COLO668 (cell line): ENCODE measurements around the gene ARHGAP42.

Source experiments
- DNase-seq: peaks from one replicate; lab custom pipeline; 2025; ENCODE audit not compliant: unreplicated experiment; lab: John Stamatoyannopoulos, UW

The ARHGAP42 gene

DNA sequence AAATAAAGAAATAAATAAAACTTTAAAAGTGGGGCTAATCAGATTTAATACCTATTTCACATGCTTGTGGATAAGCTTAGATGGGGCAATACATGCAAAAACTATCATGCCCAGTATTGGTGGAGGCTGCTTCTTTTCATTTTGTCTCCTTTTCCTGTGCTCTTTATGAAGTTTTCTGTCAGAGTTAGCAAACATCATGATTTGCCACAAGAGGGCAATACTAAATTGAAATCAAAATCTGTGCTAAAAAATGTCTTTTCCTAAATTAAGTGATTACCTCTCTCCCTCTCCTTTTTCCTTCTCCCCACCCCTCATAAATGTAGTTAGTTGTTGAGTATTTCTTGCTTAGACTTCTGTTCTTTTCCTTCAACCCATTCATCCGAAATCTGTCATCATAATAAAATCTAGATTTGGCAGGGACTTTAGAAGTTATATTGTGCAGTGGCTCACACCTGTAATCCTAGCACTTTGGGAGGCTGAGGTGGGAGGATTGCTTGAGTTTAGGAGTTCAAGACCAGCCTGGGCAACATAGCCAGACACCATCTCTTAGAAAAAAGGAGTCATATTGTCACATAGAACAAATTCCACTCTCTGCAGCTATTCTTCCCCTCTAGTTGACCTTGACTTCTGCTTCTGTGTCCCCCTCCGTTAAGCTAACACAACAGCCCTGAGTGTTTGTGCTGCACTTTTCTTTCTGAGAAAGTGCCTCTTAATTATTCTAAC, 4.7 kb upstream of the ARHGAP42 start:
- no peak for DNase-seq

DNA sequence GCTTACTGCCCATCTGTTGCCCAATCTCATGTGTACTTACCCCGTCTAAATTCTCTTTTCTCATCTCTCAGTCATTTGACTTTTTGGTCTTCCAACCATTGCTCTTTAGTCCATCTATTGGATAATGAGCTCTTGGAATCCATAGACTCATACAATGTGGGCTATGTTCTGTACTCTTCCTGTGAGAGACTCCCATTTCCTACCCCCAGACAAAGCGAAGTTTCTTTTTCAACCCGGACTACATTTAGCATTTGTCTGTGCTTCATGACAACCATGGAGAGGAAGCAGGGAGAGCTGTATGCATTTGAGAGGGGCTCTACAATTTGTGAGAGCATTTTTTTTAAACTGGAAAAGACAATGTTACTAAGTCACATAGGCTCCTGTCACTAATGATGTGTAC, 4.0 kb upstream of the ARHGAP42 start:
- DNase-seq = no peak

DNA sequence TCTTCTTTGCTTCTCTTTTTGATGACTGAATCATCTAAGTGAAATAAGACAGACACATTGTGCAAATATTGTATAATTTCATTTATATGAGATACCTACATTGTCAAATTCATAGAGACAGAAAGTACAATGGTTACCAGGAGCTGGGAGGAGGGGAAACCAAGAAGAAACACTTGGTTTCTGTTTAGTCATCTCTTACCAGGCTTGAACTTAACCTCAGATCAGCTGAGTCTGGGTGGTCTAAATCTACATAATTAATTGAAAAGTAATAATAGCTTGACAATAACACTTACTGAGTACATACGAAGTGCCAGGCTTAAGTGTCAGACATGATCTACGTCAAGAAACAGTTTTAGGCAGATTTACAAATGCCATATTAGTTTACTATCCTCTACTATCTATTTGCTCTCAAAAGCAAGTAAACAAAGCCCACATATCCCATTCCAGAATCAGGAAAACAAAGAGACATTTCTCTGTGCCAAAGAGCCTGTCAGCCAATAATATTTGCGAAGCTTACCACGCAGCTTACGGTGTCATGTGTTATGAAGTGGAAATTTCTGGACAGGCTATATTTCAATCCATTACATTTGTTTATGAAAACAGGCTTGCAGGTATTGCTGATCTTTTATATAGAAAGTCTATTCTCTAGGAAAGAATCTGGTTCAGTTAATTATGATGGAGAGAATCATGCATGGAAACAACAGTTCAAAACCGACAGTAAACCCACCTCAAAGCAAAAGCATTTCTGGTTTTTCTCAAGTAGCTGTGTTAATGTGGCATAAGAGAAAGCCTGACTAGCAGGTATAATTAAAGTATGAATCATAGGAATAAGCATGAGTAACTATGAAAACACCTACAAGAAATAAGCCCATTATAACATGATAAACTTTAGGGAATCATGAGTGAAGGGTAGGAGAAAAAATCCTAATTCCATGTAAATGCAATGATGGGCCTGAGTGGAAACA, 2.7 kb upstream of the ARHGAP42 start:
- no peak for DNase-seq

DNA sequence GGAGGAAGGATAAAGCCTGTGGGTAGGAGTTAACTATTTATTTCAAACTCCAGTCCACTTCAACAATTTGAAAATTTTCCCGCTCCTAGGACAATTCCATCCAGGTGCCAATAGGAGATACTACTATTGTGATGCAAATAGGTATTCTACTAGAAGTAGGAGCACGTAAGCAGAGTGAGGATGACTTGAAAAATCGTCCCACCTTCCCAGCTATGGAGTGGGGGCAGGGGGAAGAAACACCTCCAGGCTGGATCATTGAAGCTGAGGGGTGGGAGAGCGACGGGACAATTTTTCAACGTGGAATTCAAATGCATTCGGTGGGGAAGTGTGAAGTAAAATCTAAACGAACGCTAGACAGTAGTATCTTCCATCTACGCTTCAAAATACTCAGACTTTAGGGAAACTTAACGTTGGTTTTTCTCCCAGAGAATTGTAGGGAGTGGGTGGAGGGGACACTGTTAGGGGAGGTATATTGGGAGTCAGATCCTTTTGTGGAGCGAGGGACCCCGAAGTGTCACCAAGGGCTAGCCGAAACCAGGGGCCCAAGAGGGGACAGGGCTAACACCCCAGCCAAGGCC, 523 bp upstream of the ARHGAP42 start:
- DNase-seq = no peak

DNA sequence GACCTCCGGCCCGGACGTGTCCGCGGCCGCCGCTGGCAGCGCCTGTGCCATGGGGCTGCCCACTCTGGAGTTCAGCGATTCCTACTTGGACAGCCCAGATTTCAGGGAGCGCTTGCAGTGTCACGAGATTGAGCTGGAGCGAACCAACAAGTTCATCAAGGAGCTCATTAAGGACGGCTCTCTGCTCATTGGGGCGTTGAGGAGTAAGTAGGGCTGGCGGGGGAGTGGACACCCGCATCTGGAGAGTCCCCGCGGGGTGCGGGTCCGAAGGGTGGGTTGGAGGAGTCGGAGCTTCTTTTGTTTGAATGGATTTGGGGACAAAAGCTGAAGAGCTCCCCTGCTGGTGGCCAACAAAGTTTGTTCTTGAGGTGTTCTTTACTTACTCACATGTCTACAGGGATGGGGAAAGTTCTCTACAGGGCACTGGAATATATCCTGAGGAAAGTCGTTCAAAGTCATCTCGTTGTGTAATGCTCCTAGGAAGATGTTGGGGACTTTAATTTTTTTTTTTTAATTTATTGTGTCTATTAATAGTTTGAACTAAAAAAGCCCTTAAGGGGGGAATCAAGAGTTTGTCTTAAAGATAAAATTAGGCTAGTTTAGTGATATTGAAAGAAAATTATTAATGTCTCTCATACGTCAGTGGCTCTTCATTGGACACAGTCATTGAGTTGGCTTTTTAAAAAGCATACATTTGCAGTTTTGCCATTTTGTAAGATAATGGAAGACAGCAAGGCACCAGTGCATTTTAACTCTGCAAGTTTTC, 725 bp downstream of the ARHGAP42 start:
- no peak for DNase-seq

DNA sequence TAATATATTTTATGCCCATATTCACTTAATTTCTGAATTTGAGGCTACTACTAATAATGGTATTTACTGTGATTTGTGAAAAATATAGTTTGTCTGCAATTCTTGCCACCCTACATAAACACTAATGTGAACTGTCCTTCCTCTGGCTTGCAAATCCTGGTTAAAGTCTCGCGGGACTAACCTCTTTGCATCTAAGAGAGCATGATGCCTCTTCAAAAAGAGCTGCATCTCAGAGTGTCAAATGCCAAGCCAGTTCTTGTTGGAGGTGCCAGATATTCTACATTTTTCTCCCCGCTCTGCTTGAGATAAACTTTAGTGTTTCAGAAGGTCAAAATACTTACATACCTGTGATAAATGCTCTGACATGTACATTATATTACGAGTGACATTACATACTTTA, 2.1 kb downstream of the ARHGAP42 start:
- no peak for DNase-seq

DNA sequence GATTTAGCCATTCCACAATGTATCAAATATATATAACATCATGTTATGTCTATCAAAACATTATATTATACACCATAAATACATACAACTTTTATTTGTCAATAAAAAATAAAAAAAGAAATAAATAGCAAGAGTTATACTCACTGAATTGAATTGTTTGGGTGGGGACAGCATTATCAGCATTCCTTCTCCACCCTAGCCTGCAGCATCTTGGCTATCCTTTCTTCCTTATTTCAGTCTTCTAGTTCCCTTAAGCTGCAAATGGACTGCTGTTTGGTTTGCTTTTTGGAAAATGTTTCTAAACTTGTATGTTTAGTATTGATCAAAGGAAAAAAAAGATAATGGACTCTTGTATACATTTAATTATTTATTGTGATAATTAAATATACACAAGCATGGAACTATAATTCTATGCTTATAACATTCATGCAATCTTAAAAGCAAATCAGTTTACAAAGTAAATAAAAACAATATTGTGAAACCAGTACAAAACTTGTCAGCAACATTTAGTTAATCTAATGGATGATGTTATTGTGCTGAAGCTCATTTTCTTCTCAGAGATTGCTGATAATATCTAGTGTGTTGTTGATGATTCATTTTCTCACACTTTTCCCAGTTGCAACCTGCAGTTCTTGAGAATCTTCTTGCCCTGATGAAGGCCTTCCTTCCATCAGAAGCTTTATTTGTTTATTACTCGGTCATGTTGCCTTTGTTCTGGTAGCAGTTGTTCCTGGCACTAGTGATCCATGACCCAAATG, 5.0 kb downstream of the ARHGAP42 start:
- DNase-seq = no peak

DNA sequence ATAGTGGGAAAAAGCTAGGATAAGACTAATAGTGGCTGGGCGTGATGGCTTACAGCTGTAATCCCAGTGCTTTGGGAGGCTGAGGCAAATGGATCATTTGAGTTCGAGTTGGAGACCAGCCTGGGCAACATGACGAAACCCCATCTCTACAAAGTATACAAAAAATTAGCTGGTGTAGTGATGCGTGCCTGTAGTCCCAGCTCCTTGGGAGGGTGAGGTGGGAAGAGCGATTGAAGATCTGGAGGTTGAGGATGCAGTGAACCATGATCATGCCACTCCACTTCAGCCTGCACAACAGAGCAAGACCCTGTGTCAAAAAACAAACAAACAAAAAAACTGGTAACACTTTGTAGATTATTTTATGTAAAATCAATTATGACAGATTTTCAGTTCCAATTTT, 8.8 kb downstream of the ARHGAP42 start:
- DNase-seq = no peak

DNA sequence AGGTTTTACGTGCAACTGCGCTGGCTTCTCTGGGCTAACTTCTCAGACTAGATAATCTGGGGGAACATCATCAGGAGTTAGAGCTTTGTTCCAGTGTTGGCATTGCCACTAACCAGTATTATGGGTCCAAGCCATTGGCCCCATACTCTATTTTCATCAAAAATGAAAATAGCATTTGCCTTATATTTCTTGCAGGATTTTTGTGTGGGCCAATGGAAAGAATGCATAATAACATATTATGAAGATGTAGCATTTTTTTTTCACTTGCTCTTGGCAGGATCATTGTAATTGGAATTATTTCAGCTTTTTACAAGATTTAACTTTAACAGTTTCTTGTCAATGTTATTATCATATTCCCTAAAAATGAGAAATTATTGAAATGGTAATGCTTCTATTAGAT, 16.1 kb downstream of the ARHGAP42 start:
- no peak for DNase-seq

DNA sequence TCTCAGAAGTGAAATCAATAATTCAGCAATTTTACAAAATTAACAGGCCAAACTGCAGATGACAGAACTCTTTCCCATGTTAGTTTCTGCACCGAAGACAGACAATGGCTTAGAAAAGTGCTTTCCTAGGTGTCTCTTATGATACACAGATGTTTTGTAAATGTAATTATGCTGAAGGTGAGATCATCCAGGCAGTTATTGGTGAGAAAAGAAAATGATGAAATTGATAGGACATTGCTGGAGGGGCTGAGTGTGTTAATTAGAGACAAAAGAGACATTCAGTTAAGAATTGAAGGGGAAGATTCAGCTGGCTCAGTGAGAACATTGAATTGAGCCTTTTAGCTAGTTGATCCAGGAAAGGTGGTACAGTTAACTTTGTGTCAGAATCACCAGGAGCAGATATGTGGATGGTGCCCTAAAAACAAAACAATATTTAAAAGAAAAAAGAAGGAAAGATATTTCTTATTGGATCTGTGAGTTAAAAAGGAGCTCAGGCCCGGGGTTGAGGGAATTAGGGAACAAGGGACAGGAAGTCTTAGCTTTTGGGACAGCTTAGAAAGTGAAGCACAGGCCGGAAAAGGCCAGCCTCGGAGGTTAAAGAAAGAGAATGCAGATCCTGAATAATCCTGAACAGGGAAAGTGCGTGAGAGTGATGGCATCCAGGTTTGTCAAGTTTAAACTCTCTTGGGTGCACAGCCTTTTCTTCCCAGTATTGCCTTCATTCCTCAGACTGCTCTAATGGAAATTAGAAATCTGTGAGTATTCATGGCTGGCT, 16.9 kb downstream of the ARHGAP42 start:
- DNase-seq = no peak

DNA sequence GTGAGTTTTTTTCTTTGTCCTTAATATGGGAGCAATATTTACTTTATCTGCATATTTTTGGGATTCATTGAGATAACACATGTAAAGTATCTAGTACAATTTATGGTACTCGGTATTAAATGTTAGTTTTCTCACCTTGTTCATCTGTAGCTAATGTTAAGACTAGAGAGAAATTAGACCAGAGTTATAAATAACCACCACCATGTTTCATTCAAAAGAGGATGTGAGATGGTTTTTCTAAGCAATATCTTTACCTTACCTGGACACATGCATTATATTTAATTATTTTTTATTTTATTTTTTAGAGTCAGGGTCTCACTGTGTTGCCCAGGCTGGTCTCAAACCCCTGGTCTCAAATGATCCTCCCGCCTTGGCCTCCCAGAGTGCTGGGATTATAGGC, 18.4 kb downstream of the ARHGAP42 start:
- DNase-seq = no peak

DNA sequence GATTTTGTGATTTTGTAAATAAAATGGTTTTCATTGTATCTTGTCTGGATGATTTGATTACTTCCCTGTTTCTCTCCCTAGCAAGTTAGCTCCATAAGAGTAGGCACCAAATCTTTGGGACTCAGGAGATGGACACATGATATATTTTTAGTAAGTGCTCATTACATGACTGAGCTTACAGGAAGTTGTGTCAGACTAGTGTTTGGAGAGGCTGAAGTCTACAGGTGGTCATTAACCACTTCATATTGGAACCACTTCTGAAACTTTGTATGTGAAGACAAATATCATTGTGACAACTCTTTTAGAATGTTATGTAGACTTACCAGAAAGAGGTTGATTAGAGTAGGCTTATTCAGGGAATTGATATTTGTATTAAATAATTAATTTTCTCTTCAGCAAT, 19.1 kb downstream of the ARHGAP42 start:
- no peak for DNase-seq

DNA sequence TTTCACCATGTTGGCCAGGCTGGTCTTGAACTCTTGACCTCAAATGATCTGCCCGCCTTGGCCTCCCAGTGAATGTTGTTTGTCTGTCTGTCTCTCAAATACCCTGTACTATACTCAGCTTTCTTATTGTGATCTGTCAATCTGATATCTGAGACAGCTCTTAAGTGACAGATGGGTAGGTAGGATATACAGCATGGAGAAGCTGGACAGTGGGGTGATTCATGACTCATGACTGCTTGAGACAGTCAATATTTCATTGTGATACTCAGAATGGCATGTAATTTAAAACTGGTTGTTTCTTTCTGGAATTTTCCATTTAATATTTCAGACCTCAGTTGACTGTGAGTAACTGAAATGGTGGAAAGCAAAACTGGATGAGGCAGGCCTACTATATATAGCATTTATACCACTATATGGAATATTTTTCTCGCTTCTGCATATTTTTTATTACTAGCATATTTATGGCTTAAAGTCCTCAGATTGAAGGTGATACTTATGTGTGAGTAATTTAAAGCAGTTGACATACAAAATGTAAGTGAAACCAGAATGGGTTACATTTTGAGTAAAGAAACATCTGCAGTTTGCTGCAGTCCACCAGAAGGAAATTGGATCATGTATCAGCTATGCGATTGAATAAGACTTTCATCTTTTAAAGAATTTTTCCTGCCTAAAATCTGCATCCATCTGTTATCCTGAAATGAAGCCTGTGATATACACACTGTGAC, 22.3 kb downstream of the ARHGAP42 start:
- DNase-seq = no peak

DNA sequence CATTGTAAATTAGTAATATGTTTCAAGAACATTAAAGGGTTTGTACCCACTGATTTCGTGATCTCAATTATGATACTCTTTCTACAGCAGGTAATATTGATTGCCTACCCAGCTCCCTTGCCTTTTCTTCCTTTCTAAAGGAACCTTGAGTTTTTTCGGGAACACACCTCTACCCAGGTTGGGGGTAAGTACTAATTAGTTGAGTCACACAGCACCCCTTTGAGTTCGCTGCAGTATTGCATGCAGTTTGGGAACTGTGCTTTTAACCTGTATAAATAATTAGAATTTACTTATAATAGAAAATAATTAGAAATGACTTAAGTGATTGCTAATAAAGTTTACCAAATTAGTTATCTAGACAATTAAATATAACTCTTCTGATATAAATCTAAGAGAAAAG, 24.9 kb downstream of the ARHGAP42 start:
- DNase-seq = no peak

DNA sequence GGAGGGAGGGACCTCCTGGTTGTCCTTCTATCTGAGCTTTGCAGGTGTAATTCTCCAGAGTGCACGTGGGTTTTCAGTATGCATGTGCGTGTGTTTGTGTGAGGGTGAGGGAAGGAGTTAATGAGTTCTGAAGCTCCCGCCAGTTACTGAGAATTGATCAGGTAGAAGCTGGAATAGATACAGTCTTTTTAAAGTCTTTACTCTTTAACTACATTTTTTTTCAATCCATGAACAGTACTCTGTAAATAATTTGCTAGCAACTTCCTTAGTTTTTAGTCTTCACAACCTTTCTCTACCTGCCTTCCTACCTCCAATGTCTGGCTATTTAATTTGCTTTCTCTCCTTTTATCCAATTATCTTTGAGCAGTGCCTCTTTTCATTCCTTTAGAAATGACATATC, 25.5 kb downstream of the ARHGAP42 start:
- no peak for DNase-seq

DNA sequence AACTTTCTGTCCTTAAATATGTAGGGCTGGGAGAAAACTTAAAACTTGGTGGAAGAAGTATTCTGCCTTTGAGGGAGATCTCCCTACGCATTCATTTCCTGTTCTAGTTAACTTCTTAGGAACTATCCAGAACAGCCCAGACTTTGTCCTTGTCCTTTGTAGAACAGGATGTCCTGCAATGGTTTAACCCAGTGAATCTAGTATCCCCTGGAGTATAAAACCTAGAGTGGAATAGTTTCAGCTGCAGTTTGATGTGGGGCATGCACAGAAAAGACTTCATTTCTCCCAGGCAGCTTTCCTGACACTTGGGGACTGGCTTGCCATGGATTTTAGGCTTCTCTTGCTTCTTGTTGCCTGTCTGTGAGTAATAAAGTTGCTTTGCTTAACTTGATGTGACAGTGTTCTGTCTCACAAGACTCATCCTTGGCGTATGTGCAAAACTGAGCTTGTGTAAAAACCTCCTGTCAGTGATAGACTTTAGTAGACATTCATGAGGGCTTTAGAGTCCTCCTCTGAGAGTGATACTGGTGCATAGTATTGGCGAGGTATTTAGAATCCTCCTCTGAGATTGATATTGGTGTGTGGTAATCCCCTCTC, 28.2 kb downstream of the ARHGAP42 start:
- DNase-seq = no peak

DNA sequence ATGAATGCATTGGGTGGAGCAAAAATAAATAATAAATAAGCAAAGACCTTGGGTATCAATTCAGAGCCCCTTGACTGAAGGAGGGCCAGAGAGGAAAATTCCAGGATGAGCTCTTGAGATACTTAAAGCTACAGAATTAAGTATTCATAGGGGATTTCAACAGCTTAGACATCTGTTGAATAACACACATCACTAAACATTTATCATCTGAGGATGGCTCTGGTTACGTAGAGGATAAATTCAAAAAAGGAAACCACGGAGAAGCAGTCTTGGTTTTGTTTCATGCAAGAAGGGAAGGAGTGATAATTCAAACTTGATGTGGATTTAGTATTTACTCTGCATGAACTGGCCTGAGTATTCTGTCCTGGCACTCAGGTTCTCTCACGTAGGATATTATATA, 29.8 kb downstream of the ARHGAP42 start:
- no peak for DNase-seq

DNA sequence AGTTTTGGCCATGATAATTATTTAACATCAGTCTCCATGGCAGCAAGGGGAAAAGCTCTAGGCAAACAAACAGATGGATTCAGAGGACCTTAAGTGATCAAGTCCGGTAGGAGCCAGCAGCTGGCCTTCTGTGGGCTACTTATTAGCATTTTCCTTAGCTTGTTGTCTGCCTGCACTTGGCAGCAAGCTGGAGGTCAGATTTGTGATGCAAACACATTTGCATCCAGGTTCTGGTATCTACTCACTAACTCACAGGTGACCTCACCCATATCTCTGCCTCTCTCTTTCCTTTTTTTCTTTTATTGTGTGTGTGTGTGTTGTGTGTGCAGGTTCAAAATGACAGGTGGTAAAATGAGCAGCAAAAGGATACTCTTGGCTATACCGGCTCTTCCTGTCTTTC, 32.3 kb downstream of the ARHGAP42 start:
- no peak for DNase-seq

DNA sequence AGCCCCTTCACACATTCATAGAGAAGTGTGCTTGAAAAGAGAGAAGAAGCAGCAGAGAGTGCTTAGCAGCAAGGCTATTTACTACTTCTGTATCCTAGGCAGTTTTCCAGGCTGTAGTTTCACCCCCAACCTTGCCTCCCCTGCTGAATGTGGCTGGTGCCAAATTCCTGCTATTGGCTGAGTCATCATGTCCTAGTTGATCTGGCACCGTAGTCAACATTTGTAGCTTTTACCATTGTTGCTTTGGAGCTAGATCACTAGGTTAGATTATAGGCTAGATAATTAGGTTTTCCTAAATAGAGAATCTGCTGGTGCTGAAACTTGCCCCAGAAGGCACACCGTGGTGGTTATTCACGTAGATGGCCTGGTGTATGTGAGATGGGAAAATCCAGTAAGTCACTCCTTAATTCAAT, 32.7 kb downstream of the ARHGAP42 start:
- no peak for DNase-seq
